Glomerular endothelial cell (primary cell): Measurements from ENCODE around the gene VPS72. TPM values are rescaled to one million over a fixed set of nuclear protein-coding genes. Genes with fewer than 3 reads are reported as not detected.
"Not testable (repeated sequence)": the region's sequence is repeated elsewhere in the genome, so short reads cannot be mapped to it uniquely, and the experiment has no call there.

Experiments
- DNase-seq: peaks from one replicate; pipeline ENCODE4 v3.0.0-alpha.2; 2011; ENCODE audit warnings: low read depth, low spot score; ENCODE audit errors: extremely low read depth
- total RNA-seq: library from RNA; depleted of rRNA; stranded (reverse); fragments of >200 nt; gene quantifications from 2 replicates; pipeline ENCODE4 v1.2.3, GENCODE V29; 2015

Gene VPS72
- total RNA-seq: 38.1 and 58.2 TPM in 2 replicates

GRCh38 chr1:151189637-151190445, at the start of gene VPS72:
Gene VPS72 (minus strand): TSS chr1:151190197. CDS start chr1:151190121, 76 bp downstream.
- no peak for DNase-seq

- no peak for DNase-seq
These were observed 48.4 kb upstream of the VPS72 start for GRCh38 chr1:151238467-151238739.

- DNase-seq: no peak
These were observed 47.9 kb upstream of the VPS72 start for GRCh38 chr1:151237678-151238466.

GRCh38 chr1:151235235-151235634, 45.2 kb upstream of the VPS72 start:
- no peak for DNase-seq

- no peak for DNase-seq
These were observed 32.1 kb upstream of the VPS72 start for GRCh38 chr1:151222130-151222529.

- DNase-seq: no peak
These were observed 31.6 kb upstream of the VPS72 start for GRCh38 chr1:151221616-151222015.

- DNase-seq: no peak
These were observed 23.6 kb upstream of the VPS72 start for GRCh38 chr1:151213560-151213959.

- DNase-seq: no peak
These were observed 22.1 kb upstream of the VPS72 start for GRCh38 chr1:151211972-151212705.

GRCh38 chr1:151210830-151211229, 20.8 kb upstream of the VPS72 start:
- DNase-seq: no peak

GRCh38 chr1:151205381-151205965, 15.5 kb upstream of the VPS72 start:
- DNase-seq: not testable (repeated sequence)

GRCh38 chr1:151199873-151200581, 10.0 kb upstream of the VPS72 start:
- no peak for DNase-seq

GRCh38 chr1:151198254-151199127, 8.5 kb upstream of the VPS72 start, which contains the start of gene PIP5K1A:
Gene PIP5K1A (plus strand): TSS chr1:151198552. CDS start chr1:151198997, 445 bp downstream.
- DNase-seq: peak; percentile 91

- DNase-seq: no peak
These were observed 7.9 kb upstream of the VPS72 start for GRCh38 chr1:151197863-151198253.

- peak; percentile 74 for DNase-seq
These were observed 6.3 kb upstream of the VPS72 start for GRCh38 chr1:151196292-151196800.

GRCh38 chr1:151194894-151195594, 5.0 kb upstream of the VPS72 start:
- not testable (repeated sequence) for DNase-seq

GRCh38 chr1:151193856-151194255, 3.9 kb upstream of the VPS72 start:
- DNase-seq: no peak

GRCh38 chr1:151193304-151193703, 3.3 kb upstream of the VPS72 start:
- no peak for DNase-seq

- no peak for DNase-seq
These were observed 2.0 kb upstream of the VPS72 start for GRCh38 chr1:151192047-151192446.
